Panc1 (cell line): ENCODE data around the gene IFNA17.
"Not testable (repeated sequence)": the region's sequence is repeated elsewhere in the genome, so short reads cannot be mapped to it uniquely, and the experiment has no call there.

ENCODE experiments used
- REST ChIP-seq, 2 experiments: IDR thresholded peaks; 2 replicates each; pipeline ENCODE4 v1.6.1; 2011 to 2012; ENCODE audit warnings: low read depth in 2 of 2, control low read depth in 1 of 2, low read length in 1 of 2, mild to moderate bottlenecking in 1 of 2, moderate library complexity in 1 of 2; ENCODE audit not compliant: insufficient read depth in 1 of 2
- TF ChIP-seq, protein P1 (sequence below): fragments of 450-650 bp; IDR thresholded peaks from 2 replicates; pipeline ENCODE4 v1.5.1; 2017; ENCODE audit warnings: mild to moderate bottlenecking

DNA sequence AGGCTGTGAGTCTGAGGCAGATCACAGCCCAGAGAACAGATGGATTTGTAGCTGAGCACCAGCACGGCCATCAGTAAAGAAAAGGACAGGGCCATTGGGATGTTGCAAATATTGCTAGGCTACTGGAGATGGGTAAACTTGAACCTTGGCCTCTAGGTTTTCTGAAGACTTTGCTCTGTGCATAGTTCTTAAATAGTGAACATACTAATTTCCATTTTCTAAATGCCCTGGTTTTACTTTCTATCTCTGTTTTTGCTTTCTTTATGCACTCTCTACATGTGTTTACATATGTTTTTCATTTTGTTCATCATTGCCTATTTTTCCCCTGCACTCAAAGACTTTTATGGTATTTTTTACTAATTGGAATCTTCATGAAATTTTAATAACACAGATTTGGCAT is 10.8 kb downstream of the IFNA17 start, which contains the start of gene IFNA16:
- TF ChIP-seq, protein P1, sequence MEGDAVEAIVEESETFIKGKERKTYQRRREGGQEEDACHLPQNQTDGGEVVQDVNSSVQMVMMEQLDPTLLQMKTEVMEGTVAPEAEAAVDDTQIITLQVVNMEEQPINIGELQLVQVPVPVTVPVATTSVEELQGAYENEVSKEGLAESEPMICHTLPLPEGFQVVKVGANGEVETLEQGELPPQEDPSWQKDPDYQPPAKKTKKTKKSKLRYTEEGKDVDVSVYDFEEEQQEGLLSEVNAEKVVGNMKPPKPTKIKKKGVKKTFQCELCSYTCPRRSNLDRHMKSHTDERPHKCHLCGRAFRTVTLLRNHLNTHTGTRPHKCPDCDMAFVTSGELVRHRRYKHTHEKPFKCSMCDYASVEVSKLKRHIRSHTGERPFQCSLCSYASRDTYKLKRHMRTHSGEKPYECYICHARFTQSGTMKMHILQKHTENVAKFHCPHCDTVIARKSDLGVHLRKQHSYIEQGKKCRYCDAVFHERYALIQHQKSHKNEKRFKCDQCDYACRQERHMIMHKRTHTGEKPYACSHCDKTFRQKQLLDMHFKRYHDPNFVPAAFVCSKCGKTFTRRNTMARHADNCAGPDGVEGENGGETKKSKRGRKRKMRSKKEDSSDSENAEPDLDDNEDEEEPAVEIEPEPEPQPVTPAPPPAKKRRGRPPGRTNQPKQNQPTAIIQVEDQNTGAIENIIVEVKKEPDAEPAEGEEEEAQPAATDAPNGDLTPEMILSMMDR, result not testable (repeated sequence)
- TF ChIP-seq REST (IDR thresholded peaks at IDR 0.05; ENCODE audit: insufficient read depth in 1 of 2, low read depth in 2 of 2, low read length in 1 of 2), result not testable (repeated sequence)
